H1 (cell line): Measurements from ENCODE around the gene NHS. TPM values are rescaled to one million over a fixed set of nuclear protein-coding genes. Genes with fewer than 3 reads are reported as not detected.

Source experiments
- RAD21 ChIP-seq, 2 experiments: IDR thresholded peaks in 1 of 2; conservative IDR thresholded peaks in 1 of 2; 2 replicates each; pipeline ENCODE4 v1.6.1; 2011; ENCODE audit warnings: low read depth in 2 of 2, low read length in 2 of 2, improper control_type of control experiment in 1 of 2, inconsistent platforms in 1 of 2, mild to moderate bottlenecking in 1 of 2, moderate library complexity in 1 of 2
- polyA plus RNA-seq, 7 experiments: library from polyadenylated mRNA; depleted of rRNA in 3 of 7; stranded (reverse) in 5 of 7; unstranded in 2 of 7; fragments of >200 nt in 5 of 7; fragments of 200-250 nt in 2 of 7; gene quantifications; 1 replicate in 5 of 7; 2 replicates in 1 of 7; 4 replicates in 1 of 7; pipeline versions ENCODE4 v1.2.1 to v1.2.3, GENCODE V29; 2011 to 2013; ENCODE audit warnings: missing spikeins in 2 of 7, mixed read lengths in 2 of 7
- total RNA-seq: library from RNA; stranded (reverse); fragmentation: NEBNext Ultra II Directional; extraction: Animal tissue kit (Norgen Biotek cat#: 25700); gene quantifications from 2 replicates; pipeline ENCODE4 v1.2.1, GENCODE V29; 2021

The NHS gene
- total and polyA plus RNA-seq, 2 of the 8 experiments (the other 6 are each of a cell fraction or from before 2014, with no cell fraction given): 2.2 to 6.7 TPM

DNA sequence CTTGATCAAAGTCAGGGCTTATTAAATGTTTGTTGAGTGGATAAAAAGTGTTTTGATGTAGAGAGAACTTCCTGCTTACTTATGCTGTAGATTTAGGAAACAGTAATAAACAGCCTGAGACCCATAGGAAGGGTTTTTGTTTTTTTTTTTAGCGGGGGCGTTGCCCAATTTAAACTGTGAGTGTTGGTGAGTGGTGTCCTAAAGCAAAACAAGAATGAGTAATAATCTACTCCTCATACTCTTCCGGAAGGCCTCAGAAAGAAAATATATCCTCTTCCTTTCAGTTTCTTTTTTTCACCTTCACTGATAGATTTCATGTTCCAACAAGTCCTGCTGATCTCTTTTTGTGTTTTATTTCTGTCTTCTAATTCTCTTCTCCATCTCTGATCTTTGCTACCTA lies 257.9 kb downstream of the NHS start (continued):
- no peak for TF ChIP-seq RAD21 (IDR thresholded peaks at IDR 0.05 in 1 of 2, conservative IDR thresholded peaks at IDR 0.05 in 1 of 2; ENCODE audit: low read depth in 2 of 2, low read length in 2 of 2)
